T-helper 1 cell treated with Interleukin-12 subunit alpha and Interleukin-12 subunit beta and Interleukin-4 antibody, amounts not matched to agents 30 μg/mL and 1 μg/mL, for 36 hours (primary cell): ENCODE measurements around the gene SND1.

Experiments
- H3K27ac Mint-ChIP-seq: one replicate; pipeline ENCODE4 v1.8.0; 2021; ENCODE audit warnings: mild to moderate bottlenecking, mixed read lengths
- H3K27me3 Mint-ChIP-seq: one replicate; pipeline ENCODE4 v1.8.0; 2021; ENCODE audit warnings: low read depth, mixed read lengths
- H3K36me3 Mint-ChIP-seq: one replicate; pipeline ENCODE4 v1.8.0; 2021; ENCODE audit warnings: low read depth, mixed read lengths
- H3K4me1 Mint-ChIP-seq: one replicate; pipeline ENCODE4 v1.8.0; 2021; ENCODE audit warnings: low read depth, mixed read lengths
- H3K4me3 Mint-ChIP-seq: one replicate; pipeline ENCODE4 v1.8.0; 2021; ENCODE audit warnings: mild to moderate bottlenecking, moderate library complexity, mixed read lengths
- H3K9me3 Mint-ChIP-seq: one replicate; pipeline ENCODE4 v1.8.0; 2021; ENCODE audit warnings: mixed read lengths

Gene SND1

DNA sequence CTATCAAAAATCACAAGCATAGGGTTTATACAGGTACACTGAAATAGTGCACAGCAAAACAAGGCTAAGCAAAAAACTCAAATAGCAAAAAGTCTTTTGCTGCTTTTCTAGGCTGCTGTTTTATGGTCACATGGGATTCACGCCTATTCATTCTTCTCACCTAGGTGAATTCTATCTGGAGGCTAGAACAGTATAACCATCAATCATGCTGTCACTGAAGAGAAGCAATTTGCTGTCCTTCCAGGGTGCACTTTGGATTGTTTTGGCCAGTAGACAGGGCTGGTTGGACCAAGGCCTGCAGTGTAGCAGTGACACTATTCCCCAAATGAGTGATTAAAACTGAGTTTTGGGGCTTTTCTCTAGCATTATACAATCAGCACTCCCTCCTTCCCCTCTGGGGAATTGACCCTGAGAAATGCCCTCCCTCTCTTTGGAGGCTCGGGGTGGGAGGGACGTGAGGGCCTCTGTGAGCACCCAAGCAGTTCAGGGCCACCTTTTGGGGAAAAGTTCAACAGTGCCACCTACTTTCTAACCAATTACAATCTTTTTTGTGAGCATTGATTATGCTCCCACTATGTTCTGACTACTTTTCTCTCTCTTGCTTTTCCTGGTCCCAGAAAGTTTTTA is 16.2 kb upstream of the SND1 start:
- Mint-ChIP-seq H3K36me3 (no peaks in the 10 kb centered on the region), H3K4me1 (no peaks in the 10 kb centered on the region), H3K4me3 (no peak overlapping the region), H3K9me3 (no peaks in the 10 kb centered on the region), H3K27ac (no peak overlapping the region), H3K27me3 (peaks cover 35% of the 10 kb centered on the region)

DNA sequence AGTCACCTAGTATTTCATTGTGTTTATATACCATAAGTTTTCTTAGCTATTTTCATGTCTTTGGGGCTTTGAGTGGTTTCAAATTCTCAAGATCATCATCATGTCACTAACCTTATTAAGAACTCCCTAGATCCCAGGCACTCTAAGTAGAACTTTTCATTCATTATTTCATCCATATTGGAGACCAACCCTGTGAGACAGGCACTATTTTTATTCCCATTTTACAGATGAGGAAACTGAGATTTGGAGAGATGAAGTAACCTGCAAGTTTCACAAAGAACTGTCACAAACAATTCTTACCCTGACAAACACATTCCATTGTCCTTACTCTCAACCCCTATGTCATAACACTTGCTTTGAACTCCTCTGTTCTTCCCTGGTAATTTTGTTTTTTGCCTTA is 13.8 kb upstream of the SND1 start:
- peaks cover 40% of the 10 kb centered on the region for H3K27me3 Mint-ChIP-seq

DNA sequence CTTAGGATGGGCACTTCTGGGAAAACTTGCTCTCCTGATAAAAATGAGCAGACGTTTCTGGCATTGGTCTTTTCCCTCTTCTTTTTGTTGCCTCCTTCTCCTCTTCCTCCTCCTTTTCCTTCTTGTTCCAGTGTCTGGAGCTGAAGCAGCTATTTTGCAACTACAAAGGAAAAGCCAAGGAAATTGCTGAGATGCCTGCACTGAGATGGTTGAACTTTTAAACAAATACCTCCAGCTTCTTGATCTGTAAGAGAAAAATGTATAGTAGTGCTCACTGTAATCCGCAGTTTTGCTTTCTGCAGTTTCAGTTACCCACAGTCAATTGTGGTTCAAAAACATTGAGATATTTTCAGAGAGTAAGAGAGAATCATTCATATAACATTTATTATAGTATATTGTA is 7.5 kb upstream of the SND1 start:
- no peaks in the 10 kb centered on the region for H3K4me1 Mint-ChIP-seq
- no peak overlapping the region for H3K27ac Mint-ChIP-seq
- no peak overlapping the region for H3K4me3 Mint-ChIP-seq
- no peaks in the 10 kb centered on the region for H3K9me3 Mint-ChIP-seq
- no peaks in the 10 kb centered on the region for H3K36me3 Mint-ChIP-seq
- peaks cover 23% of the 10 kb centered on the region for H3K27me3 Mint-ChIP-seq

More for the DNA sequence above, 13.8 kb upstream of the SND1 start:
- Mint-ChIP-seq H3K36me3 (no peaks in the 10 kb centered on the region), H3K27ac (no peak overlapping the region), H3K4me3 (no peak overlapping the region), H3K9me3 (no peaks in the 10 kb centered on the region), H3K4me1 (no peaks in the 10 kb centered on the region)

DNA sequence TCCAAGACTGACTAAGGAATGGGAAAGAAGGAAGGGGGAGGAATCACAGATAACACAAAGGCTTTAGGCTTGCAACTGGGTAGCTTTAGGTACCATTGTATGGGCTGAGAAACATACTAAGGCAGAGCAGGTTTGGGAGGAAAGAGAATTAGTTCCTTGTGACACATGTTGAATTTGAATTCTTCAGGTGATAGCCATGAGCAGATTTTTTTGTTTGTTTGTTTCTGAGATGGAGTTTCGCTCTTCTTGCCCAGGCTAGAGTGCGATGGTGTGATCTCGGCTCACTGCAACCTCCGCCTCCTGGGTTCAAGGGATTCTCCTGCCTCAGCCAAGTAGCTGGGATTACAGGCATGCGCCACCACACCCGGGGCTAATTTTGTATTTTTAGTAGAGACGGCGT is 4.4 kb upstream of the SND1 start:
- H3K27me3 Mint-ChIP-seq: peaks cover 10% of the 10 kb centered on the region
- H3K9me3 Mint-ChIP-seq: no peaks in the 10 kb centered on the region
- H3K4me3 Mint-ChIP-seq: no peak overlapping the region
- H3K27ac Mint-ChIP-seq: no peak overlapping the region
- H3K4me1 Mint-ChIP-seq: peaks cover 8% of the 10 kb centered on the region
- peaks cover 2% of the 10 kb centered on the region for H3K36me3 Mint-ChIP-seq

DNA sequence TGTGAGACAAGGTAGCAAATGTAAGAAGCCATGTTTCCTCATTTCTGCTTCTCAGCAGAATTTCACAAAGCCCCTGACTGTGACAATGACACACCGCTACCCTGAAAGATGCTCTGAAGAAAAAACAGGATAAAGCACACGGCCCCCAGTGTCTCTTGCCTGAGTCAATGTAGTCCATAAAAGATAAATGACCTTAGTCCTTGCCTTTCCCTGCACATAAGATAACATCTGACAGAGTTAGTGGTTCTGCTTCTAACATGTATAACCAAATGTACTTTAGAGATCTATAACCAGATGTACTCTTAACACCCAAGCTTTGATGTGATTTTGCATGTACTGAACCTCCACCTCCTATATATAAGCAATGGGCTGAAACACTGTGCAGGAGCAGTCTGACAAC is 3.0 kb upstream of the SND1 start:
- no peak overlapping the region for H3K27ac Mint-ChIP-seq

DNA sequence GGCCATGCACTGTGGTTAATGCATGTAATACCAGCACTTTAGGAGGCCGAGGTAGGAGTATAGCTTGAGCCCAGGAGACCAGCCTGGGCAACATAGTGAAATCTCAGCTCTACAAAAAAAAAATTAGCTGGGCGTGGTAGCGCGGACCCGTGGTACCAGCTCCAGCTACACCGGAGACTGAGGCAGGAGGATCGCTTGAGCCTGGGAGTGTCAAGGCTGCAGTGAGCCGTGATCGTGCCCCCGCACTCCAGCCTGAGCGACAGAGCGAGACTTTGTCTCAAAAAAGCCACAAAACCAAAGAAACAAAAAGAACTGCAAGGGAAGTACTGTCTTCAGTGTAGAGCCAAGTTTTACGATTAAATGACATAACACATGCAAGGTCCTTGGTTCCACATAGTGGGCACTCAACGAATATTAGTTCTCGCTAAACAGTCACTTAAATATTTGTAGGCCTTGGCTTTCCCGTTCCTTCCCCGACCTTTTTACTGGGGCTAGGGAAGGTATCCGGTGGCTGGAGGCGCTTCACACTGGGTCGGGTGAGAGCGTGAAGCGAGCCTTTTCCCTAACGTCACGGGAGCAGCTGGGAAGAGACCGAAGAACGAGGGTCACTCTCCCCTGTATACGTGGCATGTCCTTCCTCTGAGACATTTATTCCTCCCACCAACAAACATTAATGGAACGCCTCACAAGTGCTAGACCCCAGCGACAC is 993 bp upstream of the SND1 start:
- peak overlapping the region; percentile 99 for H3K4me3 Mint-ChIP-seq

More for the DNA sequence above, 3.0 kb upstream of the SND1 start:
- no peaks in the 10 kb centered on the region for H3K9me3 Mint-ChIP-seq
- H3K4me1 Mint-ChIP-seq: peaks cover 15% of the 10 kb centered on the region
- peaks cover 6% of the 10 kb centered on the region for H3K27me3 Mint-ChIP-seq
- H3K4me3 Mint-ChIP-seq: no peak overlapping the region
- H3K36me3 Mint-ChIP-seq: peaks cover 6% of the 10 kb centered on the region

DNA sequence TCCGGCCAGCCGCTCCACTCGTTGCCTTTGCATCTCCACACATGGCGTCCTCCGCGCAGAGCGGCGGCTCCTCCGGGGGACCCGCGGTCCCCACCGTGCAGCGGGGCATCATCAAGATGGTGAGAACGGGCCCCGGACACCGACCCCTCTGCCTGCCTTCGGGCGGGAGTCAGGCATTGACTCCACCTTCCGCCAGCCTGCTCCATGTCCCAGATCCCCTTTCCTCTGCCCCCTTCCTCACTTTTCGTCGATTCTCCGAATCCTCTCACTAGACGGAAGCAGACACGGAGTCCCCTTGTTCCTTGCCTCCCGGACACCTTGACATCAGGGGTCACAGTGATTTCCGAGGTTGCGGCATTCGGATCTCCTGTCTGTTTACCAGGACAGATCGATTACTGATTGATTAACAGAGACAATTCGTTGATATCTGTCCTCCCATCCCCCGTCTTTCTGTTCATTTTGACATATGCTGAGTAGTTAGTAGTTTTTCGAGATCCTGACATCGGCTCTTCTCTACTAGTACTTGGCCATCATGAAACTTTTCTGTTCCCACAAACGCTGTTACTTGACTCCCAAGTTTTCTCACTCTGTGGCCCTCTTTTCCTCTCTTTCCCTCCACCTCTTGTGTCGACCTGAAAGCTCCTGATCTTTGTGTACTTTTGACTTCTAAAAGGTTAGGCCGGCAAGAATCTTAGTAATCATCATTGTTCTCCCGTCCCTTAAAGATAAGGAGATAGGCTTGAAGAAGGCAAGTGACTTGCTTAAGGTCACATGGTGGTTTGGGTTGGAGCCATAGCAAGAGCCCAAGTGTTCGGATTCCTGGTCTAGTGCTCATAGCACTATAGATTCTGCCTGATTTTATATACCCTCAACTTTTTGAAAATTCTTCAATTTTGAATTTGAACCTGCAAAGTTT is 597 bp downstream of the SND1 start:
- Mint-ChIP-seq H3K27ac (peak overlapping the region; percentile 98), H3K4me3 (peak overlapping the region; percentile 99)

More for the DNA sequence above, 993 bp upstream of the SND1 start:
- Mint-ChIP-seq H3K27ac (peak overlapping the region; percentile 98), H3K9me3 (no peaks in the 10 kb centered on the region), H3K27me3 (no peaks in the 10 kb centered on the region), H3K4me1 (peaks cover 34% of the 10 kb centered on the region), H3K36me3 (peaks cover 15% of the 10 kb centered on the region)

DNA sequence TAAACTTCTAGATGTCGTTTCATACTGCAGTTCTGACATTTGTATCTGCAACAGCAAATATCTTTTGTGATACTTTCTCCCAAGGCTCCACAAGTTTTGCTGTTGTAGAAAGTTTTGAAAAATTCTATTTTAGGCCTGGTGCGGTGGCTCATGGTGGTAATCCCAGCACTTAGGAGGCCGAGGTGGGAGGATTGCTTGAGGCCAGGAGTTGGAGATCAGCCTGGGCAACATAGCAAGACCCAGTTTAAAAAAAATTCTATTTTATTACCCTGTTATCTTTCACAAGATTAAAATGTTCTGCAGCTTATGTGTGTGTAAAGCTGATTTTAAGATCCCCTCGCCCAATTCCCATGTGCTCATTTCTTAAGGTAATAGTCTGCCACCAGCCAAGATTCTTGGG is 1.4 kb downstream of the SND1 start:
- H3K27ac Mint-ChIP-seq: peak overlapping the region; percentile 98
- H3K4me3 Mint-ChIP-seq: peak overlapping the region; percentile 99
- peaks cover 21% of the 10 kb centered on the region for H3K36me3 Mint-ChIP-seq

More for the DNA sequence above, 597 bp downstream of the SND1 start:
- Mint-ChIP-seq H3K36me3 (peaks cover 19% of the 10 kb centered on the region), H3K4me1 (peaks cover 37% of the 10 kb centered on the region), H3K27me3 (no peaks in the 10 kb centered on the region), H3K9me3 (no peaks in the 10 kb centered on the region)

DNA sequence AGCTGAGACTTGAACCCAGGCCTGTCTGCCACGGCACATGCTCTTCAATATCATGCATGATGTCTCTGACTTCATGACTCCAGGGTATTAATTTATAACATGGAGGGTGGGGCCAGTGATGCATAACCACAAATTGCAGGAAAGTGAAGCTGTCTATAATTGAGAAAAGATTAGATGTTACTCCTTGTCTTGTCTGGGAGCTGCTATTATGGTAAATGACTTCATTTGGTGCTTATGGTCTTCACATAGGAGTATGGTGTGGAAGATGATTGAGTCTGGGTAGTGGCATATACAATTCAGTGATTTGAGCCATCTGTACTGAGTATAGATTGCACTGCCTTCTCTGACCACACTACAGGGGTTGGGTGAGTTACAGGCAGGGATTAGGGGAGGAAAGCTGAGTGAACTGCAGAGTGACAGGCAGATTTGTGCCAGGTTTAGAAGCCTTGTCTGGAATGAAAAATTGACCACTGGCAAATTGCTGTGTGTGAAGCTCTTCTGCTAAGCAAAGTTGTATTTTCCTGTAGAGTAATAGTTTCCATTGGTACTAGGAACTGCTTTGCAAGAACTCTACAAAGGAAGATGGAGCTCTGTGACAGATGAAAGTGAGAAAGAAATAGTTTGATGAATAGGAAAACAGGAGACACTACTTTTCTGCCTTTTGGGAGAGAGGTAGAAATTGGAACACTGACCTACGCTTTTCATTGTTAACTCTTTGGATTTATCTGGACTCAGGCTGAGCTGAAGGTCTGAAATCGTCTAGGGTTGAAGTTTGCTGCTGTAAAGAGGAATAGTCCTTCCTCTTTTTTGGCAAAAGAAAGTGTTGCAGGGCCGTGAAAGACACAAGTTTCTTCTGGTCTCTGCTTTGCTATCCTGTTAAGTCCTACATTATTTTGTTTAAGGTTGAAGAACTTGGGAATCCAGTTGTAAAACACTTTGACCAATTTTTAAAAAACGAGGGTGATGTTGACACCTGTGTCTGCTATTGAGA is 2.7 kb downstream of the SND1 start:
- peaks cover 50% of the 10 kb centered on the region for H3K4me1 Mint-ChIP-seq
- peak overlapping the region; percentile 99 for H3K4me3 Mint-ChIP-seq
- H3K27ac Mint-ChIP-seq: no peak overlapping the region
- no peaks in the 10 kb centered on the region for H3K9me3 Mint-ChIP-seq
- peaks cover 26% of the 10 kb centered on the region for H3K36me3 Mint-ChIP-seq
- no peaks in the 10 kb centered on the region for H3K27me3 Mint-ChIP-seq

More for the DNA sequence above, 1.4 kb downstream of the SND1 start:
- H3K4me1 Mint-ChIP-seq: peaks cover 40% of the 10 kb centered on the region
- no peaks in the 10 kb centered on the region for H3K27me3 Mint-ChIP-seq
- H3K9me3 Mint-ChIP-seq: no peaks in the 10 kb centered on the region

DNA sequence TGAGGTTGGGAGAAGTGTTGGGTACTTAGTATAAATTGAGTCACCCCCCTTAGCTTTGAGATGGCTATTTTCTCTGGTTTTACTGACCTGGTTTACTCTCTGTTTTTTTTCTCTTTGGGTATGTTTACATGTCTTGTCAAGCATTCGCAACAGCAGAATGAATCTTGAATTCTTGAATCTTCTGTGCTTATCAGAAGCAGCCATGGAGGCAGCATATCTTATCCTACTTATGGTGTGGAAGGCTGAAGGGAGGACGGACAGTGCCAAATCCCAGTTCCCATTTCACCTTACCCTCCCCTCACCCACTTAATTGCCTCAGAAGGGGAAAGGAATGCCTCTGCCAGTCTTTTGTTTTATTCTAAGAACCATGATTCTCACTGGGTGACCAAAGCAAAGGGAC is 3.7 kb downstream of the SND1 start:
- Mint-ChIP-seq H3K9me3 (no peaks in the 10 kb centered on the region), H3K36me3 (peaks cover 32% of the 10 kb centered on the region), H3K4me1 (peaks cover 53% of the 10 kb centered on the region), H3K27me3 (no peaks in the 10 kb centered on the region), H3K4me3 (no peak overlapping the region), H3K27ac (no peak overlapping the region)

DNA sequence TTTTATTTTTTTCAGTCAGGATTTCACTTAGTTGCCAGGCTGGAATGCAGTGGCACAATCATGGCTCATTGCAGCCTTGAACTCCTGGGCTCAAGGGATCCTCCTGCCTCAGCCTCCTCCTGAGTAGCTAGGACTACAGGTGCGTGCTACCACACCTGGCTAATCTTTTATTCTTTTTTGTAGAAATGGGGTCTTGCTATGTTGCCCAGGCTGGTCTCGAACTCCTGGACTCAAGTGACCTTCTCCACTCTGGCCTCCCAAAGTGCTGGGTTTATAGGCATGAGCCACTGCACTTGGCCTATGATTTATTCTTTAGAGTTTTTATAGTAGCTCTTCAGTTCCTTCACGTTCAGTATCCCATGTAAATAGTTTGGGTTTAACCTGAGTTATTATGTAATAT is 5.5 kb downstream of the SND1 start:
- Mint-ChIP-seq H3K27me3 (no peaks in the 10 kb centered on the region), H3K9me3 (no peaks in the 10 kb centered on the region), H3K27ac (no peak overlapping the region), H3K36me3 (peaks cover 38% of the 10 kb centered on the region), H3K4me3 (no peak overlapping the region), H3K4me1 (peaks cover 50% of the 10 kb centered on the region)

DNA sequence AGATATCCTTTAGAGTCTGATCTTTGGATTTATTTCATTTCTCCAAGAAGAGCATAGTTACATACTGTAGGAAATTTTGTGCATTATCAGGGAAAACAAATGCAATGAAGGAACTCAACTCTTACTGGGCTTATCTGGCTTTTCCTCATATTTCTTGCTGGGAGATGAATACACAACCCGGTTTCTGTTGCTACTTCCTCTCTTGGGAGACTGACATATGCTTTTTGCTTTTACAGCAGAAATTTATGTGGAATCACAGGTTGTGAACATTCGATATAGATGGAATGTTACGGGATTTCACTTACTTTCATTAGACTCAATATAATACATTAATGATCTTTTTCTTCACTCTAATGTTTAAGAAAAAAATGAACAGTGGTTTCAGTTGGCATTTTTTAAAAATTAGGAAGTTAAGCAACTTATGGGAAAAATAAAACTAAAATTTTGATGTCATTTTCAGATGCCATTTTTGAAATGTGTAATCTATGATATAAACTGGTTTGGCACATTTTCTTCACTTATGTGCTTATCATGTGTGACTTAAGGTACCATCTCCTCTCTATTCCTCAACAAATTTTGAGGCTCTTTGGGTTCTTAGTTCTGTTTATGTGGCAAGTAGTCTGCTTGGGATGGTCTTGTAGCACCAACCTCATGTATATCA is 7.1 kb downstream of the SND1 start:
- Mint-ChIP-seq H3K4me1 (peaks cover 46% of the 10 kb centered on the region), H3K9me3 (no peaks in the 10 kb centered on the region), H3K27me3 (no peaks in the 10 kb centered on the region), H3K4me3 (no peak overlapping the region), H3K36me3 (peaks cover 37% of the 10 kb centered on the region), H3K27ac (no peak overlapping the region)

DNA sequence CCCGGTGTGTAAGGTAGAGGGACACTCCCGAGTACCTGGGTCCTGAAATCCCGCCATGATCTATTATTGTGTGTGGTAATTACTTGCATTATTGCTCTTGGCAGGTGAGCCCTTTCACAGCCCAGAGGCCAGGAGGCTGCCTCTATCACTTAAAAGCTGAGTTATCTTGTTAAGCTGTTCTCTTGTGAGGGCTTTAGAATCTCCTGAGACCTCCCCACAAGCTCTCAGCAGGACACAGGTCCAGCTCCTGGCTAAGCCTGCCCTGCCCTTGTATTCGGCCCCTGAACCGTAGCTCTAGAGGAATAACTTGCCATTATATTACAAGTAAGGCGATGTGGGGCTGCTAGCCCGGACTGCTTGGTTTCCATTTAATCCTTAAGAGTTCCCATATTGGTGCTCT is 13.9 kb downstream of the SND1 start:
- Mint-ChIP-seq H3K4me3 (no peak overlapping the region), H3K36me3 (peaks cover 19% of the 10 kb centered on the region), H3K27me3 (no peaks in the 10 kb centered on the region), H3K4me1 (peaks cover 45% of the 10 kb centered on the region), H3K9me3 (no peaks in the 10 kb centered on the region), H3K27ac (no peak overlapping the region)
